CD4-positive, alpha-beta T cell treated with Interleukin-17A for 4 hours (primary cell): Measurements from ENCODE around the gene SRPRB.
"Not testable (repeated sequence)": the region's sequence is repeated elsewhere in the genome, so short reads cannot be mapped to it uniquely, and the experiment has no call there.

Experiments
- DNase-seq: peaks from one replicate; pipeline ENCODE4 v3.0.0-alpha.2; 2020; ENCODE audit warnings: mixed read lengths

Gene SRPRB

DNA sequence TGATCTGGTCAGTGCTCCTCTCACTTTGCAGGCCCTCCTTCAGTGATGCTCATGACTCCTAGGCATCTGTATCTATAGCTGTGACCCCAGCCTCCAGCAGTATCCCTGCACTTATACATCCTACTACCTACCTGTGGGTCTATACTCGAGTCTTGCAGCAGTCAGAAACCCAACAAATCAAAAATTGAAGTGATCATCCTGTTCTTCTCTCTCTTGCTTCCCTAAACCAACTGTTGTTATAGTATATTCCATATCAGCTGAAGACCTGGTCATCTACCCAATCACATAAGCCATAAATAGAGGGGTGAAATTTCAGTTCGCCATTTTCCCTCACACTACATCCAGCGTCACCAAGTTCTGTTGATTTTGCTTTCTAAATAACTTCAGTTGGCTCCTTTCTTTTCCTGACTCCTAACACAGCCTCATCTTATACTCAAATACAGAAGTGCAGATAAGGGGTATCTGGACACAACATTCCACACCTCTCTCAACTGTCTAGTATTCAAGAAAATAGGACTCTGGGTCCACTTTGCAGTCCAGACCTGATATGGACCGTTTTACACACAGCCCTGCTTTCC is 25.9 kb upstream of the SRPRB start:
- no peak for DNase-seq

- not testable (repeated sequence) for DNase-seq
Observed at GRCh38 chr3:133780756-133781155, 24.9 kb upstream of the SRPRB start.

GRCh38 chr3:133781570-133781969 is 24.0 kb upstream of the SRPRB start:
- DNase-seq: no peak

DNA sequence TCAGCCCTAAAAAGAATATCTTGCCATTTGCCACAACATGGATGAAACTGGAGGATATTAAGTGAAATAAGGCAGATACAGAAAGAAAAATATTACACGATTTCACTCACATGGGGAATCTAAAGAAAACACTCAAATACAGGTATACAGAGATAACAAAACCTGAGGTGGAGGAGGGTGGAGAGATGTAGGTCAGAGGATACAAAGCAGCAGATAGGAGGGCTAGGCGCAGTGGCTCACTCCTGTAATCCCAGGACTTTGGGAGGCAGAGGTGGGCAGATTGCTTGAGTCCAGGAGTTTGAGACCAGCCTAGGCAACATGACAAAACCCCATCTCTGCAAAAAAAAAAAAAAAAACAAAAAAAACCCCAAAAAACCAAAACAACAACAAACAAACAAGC is 23.2 kb upstream of the SRPRB start:
- DNase-seq: no peak

GRCh38 chr3:133783762-133784161 is 21.9 kb upstream of the SRPRB start:
- no peak for DNase-seq

DNA sequence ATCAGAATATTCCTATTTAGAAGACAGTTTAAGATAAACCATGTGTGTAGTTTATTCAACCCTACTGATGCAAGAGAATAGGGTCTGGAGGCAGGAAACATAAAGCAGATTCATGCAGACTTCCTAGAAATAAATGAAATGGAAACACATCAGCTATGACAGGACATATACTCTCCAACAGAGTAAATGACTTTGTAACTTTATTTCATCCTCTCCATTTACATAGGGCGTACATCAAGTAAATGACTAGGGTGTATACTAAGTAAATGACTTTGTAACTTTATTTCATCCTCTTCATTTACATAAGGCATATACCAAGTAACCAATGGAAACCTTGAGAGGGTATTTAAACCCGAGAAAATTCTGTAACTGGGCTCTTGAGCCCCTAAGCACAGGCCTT is 17.6 kb upstream of the SRPRB start:
- no peak for DNase-seq

GRCh38 chr3:133792171-133792763 is 13.3 kb upstream of the SRPRB start:
- no peak for DNase-seq

DNA sequence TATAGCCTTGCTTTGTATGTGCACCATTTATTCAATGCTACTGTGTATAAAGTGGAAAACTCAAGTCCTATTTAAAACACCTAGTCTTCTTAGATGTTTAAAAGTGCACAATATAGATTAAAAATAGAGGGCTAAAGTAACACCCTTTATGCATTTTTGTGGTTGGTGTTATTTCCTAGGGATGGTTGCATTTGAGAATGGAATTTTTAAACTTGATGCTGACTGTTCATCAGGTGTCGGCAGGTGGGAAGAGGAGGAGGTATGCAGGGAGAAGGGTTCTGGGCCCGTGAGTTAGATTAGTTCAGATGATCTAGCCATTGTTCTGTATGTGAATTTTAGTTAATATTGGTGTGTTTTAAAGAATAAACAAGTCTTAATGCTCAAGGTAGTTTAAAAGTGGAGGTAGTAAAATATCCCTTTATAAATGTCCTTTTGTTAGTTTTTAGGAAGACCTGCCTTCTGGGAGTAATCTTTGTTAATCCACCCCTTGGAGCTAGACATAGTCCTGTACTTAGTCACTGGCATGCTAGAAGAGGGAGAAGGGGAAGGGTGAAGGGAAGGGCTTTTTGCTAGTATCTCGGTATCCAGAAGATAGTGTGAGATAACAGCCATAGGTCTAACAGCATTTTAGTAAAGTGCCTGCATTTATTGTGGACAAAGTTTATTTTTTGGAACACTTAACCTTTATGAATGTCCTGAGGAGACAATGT is 8.1 kb upstream of the SRPRB start:
- DNase-seq: no peak

- DNase-seq: no peak
Observed at GRCh38 chr3:133799794-133800585, 5.6 kb upstream of the SRPRB start.

GRCh38 chr3:133803469-133803868 is 2.1 kb upstream of the SRPRB start:
- no peak for DNase-seq

DNA sequence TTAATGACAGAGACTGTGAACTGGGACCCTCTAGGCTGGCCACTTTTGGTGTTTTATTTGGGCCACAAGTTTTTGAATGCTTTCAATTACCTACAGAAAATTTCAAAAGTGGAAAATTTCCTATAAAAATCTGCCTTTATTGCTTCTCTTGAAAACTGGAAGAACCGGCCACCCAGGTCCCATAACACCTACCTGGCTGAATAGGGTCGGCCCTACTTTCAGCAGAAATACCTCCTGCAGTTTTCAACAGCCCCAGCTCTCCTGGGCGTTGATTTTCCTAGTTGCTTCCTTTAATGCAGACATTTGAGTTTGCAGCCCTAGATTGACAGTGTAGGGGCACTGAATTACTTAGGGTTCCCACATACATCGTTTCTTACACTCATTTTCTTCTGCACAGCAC is 719 bp upstream of the SRPRB start:
- DNase-seq: no peak

DNA sequence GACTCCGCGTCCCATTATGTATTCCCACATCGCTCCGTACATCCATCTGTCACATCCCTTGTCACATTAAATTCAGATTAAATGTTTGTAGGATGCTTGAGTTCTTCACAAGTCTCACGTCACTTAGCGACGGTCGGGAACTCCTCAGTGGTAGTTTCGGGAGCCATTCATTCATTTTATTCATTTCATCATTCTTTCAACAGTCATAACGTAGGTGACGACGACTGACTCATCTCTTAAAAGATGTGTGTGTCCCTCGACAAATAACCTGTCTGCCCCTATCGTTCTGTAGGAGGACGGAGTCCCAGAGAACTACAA is 272 bp upstream of the SRPRB start:
- DNase-seq: no peak

GRCh38 chr3:133812872-133813271 is 7.3 kb downstream of the SRPRB start:
- no peak for DNase-seq

GRCh38 chr3:133815386-133815785 is 9.8 kb downstream of the SRPRB start:
- DNase-seq: no peak

DNA sequence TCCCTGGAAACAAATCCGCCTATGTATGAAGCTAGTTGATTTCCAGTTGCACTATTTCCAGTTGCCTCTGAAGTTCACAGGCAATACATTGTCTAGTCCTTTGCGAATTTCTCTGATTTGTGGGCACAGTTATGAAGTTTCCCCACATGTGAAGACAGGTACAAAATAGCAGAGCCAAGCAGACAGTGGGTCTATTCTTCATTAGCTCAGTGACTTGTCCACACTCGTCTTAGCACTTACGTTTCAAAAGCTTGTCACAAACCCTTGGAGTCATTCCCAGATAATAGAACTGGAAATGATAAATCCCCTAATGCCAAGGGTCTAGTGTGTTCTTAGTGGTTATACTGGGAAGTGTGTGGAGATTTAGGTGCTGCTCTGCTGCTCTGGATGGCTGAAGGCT is 14.5 kb downstream of the SRPRB start:
- no peak for DNase-seq

DNA sequence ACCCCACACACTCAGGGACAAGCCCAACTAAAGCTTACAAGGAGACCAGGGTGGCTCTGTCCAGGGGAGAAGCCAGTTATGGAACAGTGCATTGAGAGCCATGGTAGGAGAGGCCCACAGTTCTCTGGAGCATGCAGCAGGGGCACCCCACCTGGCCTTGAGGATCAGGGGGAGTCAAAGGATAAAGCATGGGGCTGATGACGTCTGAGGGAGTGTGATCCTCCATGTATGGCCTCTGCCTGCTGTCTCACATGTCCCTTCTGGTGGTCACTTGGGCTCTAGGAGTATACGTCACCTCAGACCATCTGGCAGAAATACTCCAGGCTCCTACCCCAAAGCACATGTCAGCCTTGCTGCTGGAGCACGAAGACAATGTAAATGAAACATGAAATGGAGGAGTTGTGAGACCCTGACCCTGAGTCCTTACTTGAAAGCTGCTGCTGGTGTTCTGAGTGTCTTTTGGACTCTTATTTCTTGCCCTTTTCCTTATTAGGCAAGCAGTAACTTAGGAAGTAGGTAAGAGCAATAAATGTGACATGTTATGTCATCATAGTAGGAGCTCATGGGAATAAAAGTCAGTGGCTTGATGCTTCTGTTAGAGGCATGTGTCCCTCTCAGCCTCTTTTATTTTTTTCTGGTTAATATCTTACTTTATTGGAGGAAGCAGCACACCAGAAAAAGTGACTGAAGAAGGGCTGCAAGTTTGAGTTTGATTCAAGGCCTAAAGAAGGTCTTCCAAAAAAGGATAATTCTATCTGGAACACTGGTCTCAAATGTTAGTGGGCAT is 15.5 kb downstream of the SRPRB start:
- DNase-seq: no peak

GRCh38 chr3:133821767-133822638 is 16.4 kb downstream of the SRPRB start:
- no peak for DNase-seq

DNA sequence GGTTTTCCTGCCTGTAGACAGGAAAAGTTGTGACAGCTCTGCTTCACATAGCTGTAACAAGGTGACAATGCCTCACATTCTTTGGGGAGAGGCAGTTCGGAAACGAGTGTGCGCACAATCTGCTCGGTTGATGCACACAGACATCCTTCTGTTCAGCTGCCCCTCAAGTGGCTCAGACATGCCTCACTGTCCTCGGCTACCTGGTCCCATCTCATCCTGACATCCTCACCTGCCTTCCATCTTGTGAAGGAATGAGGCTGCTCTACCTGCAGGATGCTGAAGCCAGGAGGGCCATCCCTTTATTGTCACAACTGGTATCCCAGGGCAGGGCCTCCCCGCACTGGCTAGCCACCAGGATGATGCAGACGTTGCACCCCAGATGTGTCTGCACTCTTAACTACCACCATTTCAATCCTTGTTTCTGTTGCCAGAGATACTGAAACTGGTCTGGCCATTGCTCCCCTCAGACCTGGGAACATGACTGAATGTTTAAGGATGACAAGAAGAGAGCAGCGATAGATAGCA is 19.4 kb downstream of the SRPRB start:
- DNase-seq: no peak

GRCh38 chr3:133825969-133826727 is 20.5 kb downstream of the SRPRB start:
- DNase-seq: no peak

DNA sequence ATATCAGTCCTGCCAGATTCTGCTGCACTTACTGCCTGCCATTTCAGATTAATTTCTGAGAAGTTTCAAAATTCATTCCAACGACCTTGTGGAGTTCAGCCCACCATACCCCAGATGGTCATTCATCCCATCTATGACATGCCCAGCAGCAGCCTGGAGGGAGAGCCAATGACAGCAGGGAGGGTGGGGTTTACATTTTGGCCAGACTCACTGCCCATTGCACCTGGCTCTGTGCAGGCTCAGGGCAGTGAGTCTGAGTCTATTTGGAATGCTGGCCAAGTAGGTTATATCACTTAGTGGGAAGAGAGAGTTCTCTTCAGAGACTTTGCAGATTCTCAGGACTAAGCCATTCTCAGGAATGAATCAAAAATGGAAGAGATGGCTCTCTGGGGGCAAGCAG is 21.5 kb downstream of the SRPRB start:
- DNase-seq: no peak

DNA sequence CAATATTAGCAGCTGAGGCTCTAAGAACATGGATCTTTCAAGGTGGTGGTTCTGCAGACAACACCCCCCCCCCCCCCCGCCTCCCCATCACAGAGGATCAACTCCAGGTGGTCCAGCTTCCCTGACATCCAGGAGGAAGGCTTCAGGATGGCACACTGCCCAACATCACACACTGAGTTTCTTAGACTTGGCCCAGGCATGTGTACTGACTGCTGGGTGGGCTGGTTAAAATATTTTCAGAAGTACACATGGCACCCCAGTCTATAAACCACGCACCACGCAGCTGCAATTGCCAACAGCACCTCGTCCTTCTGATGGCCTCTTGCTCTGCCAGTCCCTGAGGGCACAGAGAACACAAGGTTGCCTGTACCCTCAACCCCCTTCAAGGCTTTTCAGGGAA is 22.1 kb downstream of the SRPRB start:
- DNase-seq: no peak
